ENCODE measurements around the gene CD48. TPM values are rescaled to one million over a fixed set of nuclear protein-coding genes. Genes with fewer than 3 reads are reported as not detected.
"Not testable (repeated sequence)": the region's sequence is repeated elsewhere in the genome, so short reads cannot be mapped to it uniquely, and the experiment has no call there.

Gene CD48
- total and polyA plus RNA-seq, 2 experiments from 2014 or later: not detected

GRCh38 chr1:160652924-160653619 is 58.5 kb downstream of the CD48 start:
- TF ChIP-seq EZH2phosphoT487 (IDR thresholded peaks at IDR 0.05; ENCODE audit: insufficient read depth, low read depth) (no peak), EZH2 (IDR thresholded peaks at IDR 0.05; ENCODE audit: insufficient read depth, poor library complexity, severe bottlenecking) (no peak)
- in situ Hi-C loops (cut with MboI): no loop called here
- Histone ChIP-seq H3K9ac (no peak overlapping the region), H3K79me2 (ENCODE audit: insufficient read depth) (no peaks in the 10 kb centered on the region), H3K4me1 (ENCODE audit: insufficient read depth) (no peaks in the 10 kb centered on the region), H3K27me3 (replicated peaks; ENCODE audit: insufficient read depth) (no peaks in the 10 kb centered on the region), H3K36me3 (ENCODE audit: low read depth) (no peaks in the 10 kb centered on the region), H3K9me2 (ENCODE audit: insufficient read depth) (no peaks in the 10 kb centered on the region), H2AFZ (no peak overlapping the region), H3F3A (ENCODE audit: insufficient read depth) (no peaks in the 10 kb centered on the region), H4K20me1 (ENCODE audit: insufficient read depth) (no peaks in the 10 kb centered on the region), H3K4me3 (no peak overlapping the region), H3K27ac (no peak overlapping the region), H3K9me3 (ENCODE audit: low read depth) (no peaks in the 10 kb centered on the region), H3K4me2 (ENCODE audit: unreplicated experiment) (no peak overlapping the region)
- 23 to 37% methylated on average over 9 of the region's 9 CpGs for WGBS, 2 experiments (ENCODE audit: low coverage in 1 of 2, low lambda C conversion rate in 2 of 2, missing lambda C conversion rate in 2 of 2)
- DNase-seq: no peak

- H2AFZ ChIP-seq; H3K4me1 ChIP-seq (ENCODE audit: insufficient read depth); H3K36me3 ChIP-seq (ENCODE audit: low read depth); H4K20me1 ChIP-seq (ENCODE audit: insufficient read depth); H3K9ac ChIP-seq; H3K4me2 ChIP-seq (ENCODE audit: unreplicated experiment); H3F3A ChIP-seq (ENCODE audit: insufficient read depth); H3K9me3 ChIP-seq (ENCODE audit: low read depth); H3K27ac ChIP-seq; H3K9me2 ChIP-seq (ENCODE audit: insufficient read depth); H3K27me3 ChIP-seq (replicated peaks; ENCODE audit: insufficient read depth); H3K79me2 ChIP-seq (ENCODE audit: insufficient read depth); DNase-seq; H3K4me3 ChIP-seq; in situ Hi-C loops (cut with MboI): not testable (repeated sequence)
- 18 to 29% methylated on average over 8 of the region's 8 CpGs for WGBS, 2 experiments (ENCODE audit: low coverage in 1 of 2, low lambda C conversion rate in 2 of 2, missing lambda C conversion rate in 2 of 2)
Observed at GRCh38 chr1:160652065-160652641, 59.5 kb downstream of the CD48 start.

GRCh38 chr1:160651433-160652064 is 60.1 kb downstream of the CD48 start:
- in situ Hi-C loops (cut with MboI): no loop called here
- no peak overlapping the region for H3K4me2 ChIP-seq (ENCODE audit: unreplicated experiment)
- H3K36me3 ChIP-seq (ENCODE audit: low read depth): no peaks in the 10 kb centered on the region
- TF ChIP-seq EZH2 (IDR thresholded peaks at IDR 0.05; ENCODE audit: insufficient read depth, poor library complexity, severe bottlenecking) (no peak), EZH2phosphoT487 (IDR thresholded peaks at IDR 0.05; ENCODE audit: insufficient read depth, low read depth) (no peak)
- no peak overlapping the region for H2AFZ ChIP-seq
- H3F3A ChIP-seq (ENCODE audit: insufficient read depth): no peaks in the 10 kb centered on the region
- no peak overlapping the region for H3K27ac ChIP-seq
- WGBS, 2 experiments (ENCODE audit: low coverage in 1 of 2, low lambda C conversion rate in 2 of 2, missing lambda C conversion rate in 2 of 2): 4 to 7% methylated on average over 1 of the region's 1 CpG
- no peaks in the 10 kb centered on the region for H4K20me1 ChIP-seq (ENCODE audit: insufficient read depth)
- no peaks in the 10 kb centered on the region for H3K9me2 ChIP-seq (ENCODE audit: insufficient read depth)
- H3K4me3 ChIP-seq: no peak overlapping the region
- H3K9ac ChIP-seq: no peak overlapping the region
- no peaks in the 10 kb centered on the region for H3K9me3 ChIP-seq (ENCODE audit: low read depth)
- DNase-seq: no peak
- H3K27me3 ChIP-seq (replicated peaks; ENCODE audit: insufficient read depth): no peaks in the 10 kb centered on the region
- H3K4me1 ChIP-seq (ENCODE audit: insufficient read depth): no peaks in the 10 kb centered on the region
- no peaks in the 10 kb centered on the region for H3K79me2 ChIP-seq (ENCODE audit: insufficient read depth)

GRCh38 chr1:160647329-160647720 is 64.3 kb downstream of the CD48 start:
- Histone ChIP-seq H3K9ac (no peak overlapping the region), H3K4me3 (no peak overlapping the region), H3K4me1 (ENCODE audit: insufficient read depth) (no peaks in the 10 kb centered on the region), H3K27ac (no peak overlapping the region), H3K9me3 (ENCODE audit: low read depth) (no peaks in the 10 kb centered on the region), H3K9me2 (ENCODE audit: insufficient read depth) (no peaks in the 10 kb centered on the region), H3K27me3 (replicated peaks; ENCODE audit: insufficient read depth) (no peaks in the 10 kb centered on the region), H2AFZ (no peak overlapping the region), H3F3A (ENCODE audit: insufficient read depth) (no peaks in the 10 kb centered on the region), H3K36me3 (ENCODE audit: low read depth) (no peaks in the 10 kb centered on the region), H4K20me1 (ENCODE audit: insufficient read depth) (no peaks in the 10 kb centered on the region), H3K4me2 (ENCODE audit: unreplicated experiment) (no peak overlapping the region), H3K79me2 (ENCODE audit: insufficient read depth) (no peaks in the 10 kb centered on the region)
- TF ChIP-seq EZH2phosphoT487 (IDR thresholded peaks at IDR 0.05; ENCODE audit: insufficient read depth, low read depth) (no peak), EZH2 (IDR thresholded peaks at IDR 0.05; ENCODE audit: insufficient read depth, poor library complexity, severe bottlenecking) (no peak)
- DNase-seq: no peak
- WGBS, 2 experiments (ENCODE audit: low coverage in 1 of 2, low lambda C conversion rate in 2 of 2, missing lambda C conversion rate in 2 of 2): 29 to 30% methylated on average over 3 of the region's 3 CpGs
- in situ Hi-C loops (cut with MboI): no loop called here
